MV-4-11 (cell line): ENCODE results near the gene DCTN1.

Experiments used
- DNase-seq: peaks from one replicate; lab custom pipeline; 2025; lab: John Stamatoyannopoulos, UW

The DCTN1 gene

DNA sequence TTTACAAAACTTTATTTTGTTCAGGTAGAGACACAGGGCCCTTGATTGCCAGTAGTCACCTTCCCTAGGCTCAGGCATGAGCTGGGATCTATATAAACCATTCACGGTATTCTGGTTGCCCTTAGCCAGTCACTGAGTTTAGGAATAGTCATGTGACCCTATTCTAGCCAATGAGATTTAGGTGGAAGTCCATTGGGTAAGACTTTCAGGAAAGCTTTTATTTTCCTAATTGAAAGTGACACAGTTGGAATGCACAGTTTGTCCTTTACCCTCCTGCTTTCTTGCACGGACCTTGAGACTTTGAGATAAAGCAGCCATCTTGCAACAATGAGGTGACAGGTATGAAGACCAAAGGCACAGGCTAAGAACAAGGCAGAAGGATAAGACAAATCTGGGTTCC lies 58.4 kb downstream of the DCTN1 start:
- DNase-seq: no peak

DNA sequence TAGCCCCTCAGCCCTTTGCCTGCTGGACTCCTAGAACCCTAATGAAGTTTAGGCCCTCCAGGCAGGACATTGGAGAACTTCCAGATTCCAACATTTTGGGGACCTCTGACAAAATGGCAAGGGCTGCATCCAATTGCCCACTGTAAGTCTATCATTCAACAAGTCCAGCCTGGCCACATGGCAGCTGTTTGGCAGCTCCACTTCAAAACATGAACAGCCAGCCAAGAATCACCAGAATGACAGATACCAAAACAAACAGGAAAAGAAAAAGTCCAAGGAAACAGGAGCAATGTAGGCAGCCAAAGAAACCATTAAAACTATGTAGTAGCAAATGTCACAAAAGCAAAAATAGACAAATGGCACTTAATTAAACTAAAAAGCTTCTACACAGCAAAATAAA lies 62.4 kb downstream of the DCTN1 start:
- no peak for DNase-seq

DNA sequence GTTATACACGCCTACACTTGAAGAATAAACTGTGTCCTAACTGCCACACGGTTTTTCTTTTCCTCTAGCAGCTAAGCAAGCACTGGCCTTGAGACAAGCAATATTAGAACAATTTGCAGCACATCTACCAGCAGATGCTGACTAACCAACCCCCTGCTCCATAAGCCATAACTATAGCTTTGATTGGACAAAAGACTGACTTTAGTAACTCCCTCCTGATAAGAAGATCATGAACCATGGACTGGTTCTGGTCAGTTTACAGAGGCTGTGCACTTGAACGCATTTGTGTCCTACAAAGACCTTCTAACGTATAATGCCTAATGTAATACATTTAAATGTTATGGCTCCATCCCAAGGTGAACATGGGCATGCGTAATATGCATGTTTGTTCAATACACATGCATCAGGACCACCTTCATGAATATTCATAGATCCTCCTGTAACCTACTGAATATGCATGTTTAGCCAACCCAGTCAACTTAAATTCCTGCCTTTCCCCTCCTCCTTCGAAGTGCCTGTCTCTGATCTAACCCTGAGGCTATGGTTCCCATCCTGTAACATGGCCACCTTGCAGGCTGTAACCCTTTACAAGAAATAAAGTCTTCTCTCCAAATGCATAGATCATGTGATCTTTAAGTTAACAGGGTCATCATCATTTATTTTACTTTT lies 63.4 kb downstream of the DCTN1 start:
- no peak for DNase-seq

DNA sequence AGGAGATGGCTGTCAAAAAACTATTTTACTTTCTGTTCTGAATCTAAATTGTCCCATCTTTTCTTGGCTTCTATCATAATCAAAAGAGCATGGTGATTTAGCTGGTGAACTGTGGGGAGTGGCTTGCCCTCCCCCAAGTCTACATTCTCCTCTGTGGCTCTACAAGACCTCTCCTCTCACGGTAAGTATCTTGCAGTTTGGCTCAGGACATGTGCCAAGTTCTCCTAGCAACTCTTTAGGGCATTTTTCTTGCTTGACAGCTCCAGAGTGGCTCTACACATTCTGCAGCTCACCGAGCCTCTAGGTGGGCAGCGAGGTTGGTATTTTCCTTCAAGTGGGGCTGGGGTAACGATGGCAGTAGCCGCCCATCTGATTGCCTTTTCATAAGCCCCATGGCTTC lies 66.0 kb downstream of the DCTN1 start:
- no peak for DNase-seq

DNA sequence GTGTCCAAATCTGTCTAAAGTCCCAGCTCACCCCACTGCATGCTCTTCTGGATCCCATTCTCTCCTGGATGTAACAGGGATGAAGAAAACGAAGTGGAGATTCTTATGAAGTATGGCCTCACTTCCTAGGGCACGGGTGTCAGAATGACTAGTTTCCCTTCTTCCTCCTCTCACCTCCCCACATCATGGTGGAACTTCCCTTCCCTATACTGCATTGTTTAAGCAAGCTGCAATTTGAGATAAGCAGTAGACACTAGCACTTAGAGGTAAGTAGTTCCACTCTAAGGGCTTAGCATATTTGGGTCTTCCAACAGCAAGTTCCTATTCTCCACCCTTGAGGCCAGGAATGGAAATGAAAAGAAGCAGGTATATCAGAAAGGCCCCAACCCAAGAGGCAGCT lies 66.6 kb downstream of the DCTN1 start:
- DNase-seq: no peak

DNA sequence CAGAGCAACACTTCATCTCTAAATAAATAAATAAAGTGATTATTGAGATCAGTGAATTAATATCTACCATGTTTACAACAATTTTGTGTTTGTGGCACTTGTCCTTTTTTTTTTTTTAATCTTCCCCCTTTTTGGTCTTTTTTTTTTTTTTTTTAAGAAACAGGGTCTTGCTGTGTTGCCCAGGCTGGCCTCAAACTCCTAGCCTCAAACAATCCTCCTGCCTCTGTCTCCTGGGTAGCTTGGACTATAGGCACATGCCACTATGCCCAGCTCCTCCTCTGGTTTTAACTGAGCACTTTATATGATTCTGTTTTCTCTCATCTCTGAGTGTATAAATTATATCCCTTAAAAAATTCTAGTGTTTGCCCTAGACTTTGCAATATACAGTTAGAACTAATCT lies 67.2 kb downstream of the DCTN1 start:
- no peak for DNase-seq
